GM11168 (cell line): ENCODE results near the gene GPR146.

ENCODE experiments used
- in situ Hi-C: fragments of 300-500 bp; cut with MboI; formaldehyde crosslinking; loops from one replicate; pipeline ENCODE4 v1.12.0; 2022; ENCODE audit warnings: low sequenced_read_pairs; ENCODE audit not compliant: unreplicated experiment

Gene GPR146

DNA sequence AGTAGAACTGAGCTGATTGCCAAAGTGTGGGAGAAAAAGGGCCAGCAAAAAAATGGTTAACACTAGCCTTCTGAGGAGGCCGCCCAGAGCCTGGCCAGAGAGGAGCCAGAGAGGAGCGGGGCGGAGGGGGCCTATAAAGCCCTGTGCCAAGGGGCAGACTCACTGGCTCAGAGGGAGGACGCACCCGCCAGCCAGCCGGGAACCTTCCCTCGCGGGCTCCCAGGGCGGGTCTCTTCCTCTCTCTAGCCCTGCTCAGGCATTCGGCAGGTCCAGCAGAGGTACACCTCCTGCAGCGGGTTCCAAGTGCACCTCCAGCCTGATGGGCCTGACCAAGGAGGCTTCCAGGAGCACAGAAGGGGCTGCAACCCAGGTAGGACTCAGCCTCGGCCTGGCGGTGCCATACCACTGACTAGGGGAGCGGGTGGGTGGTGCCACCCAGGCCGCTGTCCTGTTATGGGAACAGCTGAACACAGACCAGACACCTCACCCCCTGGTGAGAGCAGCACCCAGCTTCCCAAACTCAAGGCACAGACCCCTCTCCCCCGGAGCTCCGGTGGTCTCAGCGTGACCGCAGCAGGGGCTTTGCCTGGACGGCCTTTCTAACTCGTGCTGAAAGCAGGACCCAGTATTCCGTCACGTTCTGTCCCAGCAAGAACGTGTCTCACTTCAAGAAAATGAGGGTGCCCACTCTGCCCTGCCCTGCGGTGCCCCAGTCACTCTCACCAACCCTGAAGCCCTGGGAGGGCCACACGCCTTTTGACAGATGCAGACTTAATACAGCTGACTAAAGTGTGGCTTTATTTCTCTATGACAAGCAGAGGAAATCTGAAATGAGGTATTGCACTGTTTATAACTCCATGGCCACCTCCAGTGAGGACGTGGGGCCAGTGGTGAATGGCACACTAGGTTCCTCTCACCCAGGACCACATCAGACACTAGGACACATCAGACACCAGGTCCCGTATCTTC, 43.9 kb downstream of the GPR146 start, which contains the start of gene GPER1:
GPER1 (plus strand) TSS at position 162 of the 969 bp plus-strand sequence. CDS start 3,616 bp downstream, outside the sequence.
- in situ Hi-C loops = no loop called here

DNA sequence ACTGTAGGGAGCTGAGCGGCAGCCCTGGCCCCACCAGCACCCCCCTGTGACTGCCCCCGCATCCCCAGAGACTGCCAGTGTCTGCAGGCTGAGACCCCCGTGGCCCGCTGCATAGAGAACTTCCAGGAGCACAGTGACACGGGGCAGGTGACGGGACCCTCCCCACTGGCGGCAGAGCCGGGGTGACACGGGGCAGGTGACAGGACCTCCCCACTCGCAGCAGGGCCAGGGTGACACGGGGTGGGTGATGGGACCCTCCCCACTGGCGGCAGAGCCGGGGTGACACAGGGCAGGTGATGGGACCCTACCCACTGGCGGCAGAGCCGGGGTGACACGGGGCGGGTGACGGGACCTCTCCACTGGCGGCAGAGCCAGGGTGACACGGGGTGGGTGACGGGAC, 45.9 kb downstream of the GPR146 start:
- in situ Hi-C loops = no loop called here

DNA sequence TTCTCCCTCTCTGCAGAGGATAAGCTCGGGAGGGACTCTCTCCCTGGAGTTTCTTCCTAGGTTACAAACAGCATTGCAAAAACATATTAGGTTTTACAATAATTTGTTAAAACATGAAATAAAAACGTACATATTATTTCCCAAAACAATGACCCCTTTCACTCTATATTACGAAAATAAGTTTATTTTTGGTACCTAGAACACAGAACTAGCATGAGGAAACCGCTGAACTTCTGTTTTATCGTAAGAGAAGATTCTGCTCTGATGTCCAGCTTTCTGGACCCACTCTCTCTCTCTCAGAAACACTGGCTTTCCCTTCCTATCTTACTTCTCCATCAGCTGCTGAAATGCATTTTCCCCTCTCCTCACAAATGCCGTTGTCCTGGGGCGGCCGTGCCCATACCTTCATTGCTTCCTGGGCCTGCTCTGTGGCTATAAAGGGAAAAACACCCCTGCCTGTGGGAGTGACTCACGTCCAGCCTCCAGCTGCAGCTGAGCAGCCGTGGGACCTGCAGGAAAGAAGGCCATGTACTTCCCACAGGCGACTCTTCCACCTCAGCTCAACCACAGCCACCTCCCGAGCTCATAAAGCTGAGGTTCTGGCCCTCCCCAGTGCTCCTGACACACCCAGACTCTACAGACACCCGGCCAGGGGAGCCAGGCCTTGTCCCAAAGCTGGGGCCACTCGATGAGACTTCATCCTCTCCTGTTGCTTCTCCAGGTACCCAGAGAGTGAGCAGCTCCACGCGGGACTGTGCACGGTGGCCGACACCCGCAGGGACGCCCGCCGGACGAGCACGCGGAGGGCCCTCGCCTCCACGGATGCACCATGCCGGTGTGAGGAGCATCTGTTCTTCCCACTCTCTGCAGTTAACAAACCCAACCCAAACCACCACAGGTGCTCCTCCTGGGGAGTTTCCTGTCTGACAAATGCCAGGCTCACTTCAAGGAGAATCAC, 46.6 kb downstream of the GPR146 start:
- in situ Hi-C loops = no loop called here

DNA sequence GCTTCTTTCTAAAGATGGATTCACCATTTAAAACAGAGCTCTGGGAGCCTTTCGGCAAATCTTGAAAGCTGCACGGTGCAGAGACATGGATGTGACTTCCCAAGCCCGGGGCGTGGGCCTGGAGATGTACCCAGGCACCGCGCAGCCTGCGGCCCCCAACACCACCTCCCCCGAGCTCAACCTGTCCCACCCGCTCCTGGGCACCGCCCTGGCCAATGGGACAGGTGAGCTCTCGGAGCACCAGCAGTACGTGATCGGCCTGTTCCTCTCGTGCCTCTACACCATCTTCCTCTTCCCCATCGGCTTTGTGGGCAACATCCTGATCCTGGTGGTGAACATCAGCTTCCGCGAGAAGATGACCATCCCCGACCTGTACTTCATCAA, 47.3 kb downstream of the GPR146 start:
- in situ Hi-C loops = no loop called here

DNA sequence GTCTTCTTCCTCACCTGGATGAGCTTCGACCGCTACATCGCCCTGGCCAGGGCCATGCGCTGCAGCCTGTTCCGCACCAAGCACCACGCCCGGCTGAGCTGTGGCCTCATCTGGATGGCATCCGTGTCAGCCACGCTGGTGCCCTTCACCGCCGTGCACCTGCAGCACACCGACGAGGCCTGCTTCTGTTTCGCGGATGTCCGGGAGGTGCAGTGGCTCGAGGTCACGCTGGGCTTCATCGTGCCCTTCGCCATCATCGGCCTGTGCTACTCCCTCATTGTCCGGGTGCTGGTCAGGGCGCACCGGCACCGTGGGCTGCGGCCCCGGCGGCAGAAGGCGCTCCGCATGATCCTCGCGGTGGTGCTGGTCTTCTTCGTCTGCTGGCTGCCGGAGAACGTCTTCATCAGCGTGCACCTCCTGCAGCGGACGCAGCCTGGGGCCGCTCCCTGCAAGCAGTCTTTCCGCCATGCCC, 47.9 kb downstream of the GPR146 start:
- in situ Hi-C loops = no loop called here

DNA sequence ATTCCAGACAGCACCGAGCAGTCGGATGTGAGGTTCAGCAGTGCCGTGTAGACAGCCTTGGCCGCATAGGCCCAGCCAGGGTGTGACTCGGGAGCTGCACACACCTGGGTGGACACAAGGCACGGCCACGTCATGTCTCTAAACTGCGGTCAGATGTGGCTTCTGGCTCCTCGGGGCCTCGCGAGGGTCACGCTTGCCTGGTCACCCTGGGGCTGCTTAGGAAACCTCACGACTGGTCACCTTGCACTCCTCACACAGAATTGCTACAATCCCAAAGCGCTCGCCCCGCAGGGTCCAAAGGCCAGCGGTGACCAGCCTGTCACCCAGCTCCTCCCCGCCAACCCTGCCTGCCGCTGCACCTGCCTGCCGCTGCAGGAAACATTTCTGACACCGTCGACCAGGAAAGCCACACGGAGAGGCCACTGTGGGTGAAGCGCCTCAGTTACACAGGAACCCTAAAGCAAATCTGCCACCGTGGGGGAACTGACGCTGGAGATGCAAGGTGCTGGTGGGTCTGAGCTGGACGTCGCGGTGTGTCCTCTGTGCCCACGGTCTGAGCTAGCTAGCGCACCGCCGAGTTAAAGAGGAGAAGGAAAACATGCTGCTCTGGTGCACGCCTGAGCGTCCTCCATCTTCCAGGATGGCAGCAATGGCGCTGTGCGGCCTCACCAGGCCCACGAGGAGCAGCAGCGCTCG, 48.6 kb downstream of the GPR146 start:
- in situ Hi-C loops = no loop called here

DNA sequence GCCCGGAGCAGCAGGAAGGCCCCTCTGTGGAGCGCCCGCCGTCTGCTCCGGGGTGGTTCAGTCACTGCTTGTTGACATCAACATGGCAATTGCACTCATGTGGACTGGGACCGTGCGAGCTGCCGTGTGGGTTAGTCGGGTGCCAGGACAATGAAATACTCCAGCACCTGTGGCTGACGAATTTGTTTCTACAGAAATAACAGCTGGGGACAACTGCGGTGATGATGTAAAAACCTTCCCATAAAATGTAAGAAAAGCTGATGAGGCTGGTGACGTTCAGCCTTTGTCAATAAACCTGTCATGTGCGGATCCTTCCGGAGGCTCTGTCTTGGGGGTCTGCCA, 49.1 kb downstream of the GPR146 start:
- in situ Hi-C loops = no loop called here

DNA sequence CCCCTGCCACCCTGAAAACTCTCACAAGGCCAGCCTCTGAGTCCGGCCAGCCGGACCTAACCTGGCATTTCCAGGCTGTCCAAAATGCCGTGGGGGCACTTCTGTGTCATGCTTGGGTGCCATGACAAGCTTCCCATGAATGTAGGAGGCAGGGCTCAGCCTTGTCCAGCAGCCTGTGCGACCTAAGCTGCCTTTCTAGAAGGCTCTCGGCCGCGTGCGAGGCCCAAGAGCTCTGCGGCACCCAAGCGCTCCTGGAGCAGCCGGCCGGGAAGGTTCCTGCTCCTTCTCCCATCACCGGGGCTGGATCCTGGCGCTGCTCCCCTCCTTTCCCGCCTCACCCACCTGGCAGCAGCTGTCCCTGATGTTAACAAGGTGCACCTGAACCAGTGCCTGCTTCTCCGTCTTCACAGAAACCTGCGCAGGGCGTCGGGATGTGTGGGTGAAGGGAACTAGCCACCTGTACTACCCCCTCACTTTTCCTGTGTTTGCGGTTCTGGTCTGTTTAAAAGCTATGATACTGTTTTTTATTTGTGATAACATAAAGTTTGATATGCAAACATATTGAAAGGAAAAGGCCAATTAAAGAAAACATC, 49.7 kb downstream of the GPR146 start:
- in situ Hi-C loops = no loop called here

DNA sequence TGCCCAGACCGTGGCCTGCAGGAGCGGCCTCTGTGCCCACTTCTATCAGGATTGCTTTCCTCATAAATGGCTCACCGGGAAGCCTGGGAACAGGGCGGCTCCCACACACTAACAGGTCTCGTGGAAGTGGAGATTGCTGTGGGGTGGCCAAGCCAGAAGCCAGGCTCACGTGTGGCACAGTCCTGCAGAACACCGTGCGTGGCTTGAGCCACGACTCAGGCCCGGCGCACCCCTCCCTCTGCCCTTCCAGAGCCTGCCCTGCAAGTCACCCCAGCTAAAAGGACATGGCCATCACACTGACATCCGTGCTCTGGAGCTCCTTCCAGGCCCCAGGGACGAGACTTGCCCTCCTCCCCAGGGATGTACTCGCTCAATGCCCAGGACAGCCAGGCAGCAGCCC, 50.5 kb downstream of the GPR146 start:
- in situ Hi-C loops = no loop called here

DNA sequence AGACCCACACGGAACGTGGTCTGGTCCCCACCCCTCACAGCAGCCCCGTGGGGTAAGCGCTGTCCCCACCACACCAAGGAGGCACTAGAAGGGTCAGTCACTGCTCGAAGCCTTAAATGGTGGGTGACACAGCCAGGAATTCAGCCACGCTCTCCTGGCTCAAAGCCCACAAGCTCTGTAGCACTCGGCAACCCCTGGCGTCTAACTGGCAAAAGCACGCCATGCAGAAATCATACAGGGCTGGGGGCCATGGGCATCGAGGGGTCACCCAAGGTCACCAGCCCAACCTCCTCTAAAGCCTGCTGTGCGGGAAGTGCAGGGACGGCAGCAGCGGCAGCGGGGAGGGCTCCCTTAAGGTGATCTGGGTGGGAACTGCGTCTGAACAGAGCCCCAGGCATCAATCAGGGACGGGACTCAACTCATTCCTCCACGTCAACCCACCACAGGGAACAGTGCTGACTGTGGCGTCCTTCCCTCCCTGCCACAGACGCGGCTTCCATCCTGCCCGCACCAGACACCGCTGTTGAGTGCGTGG, 51.3 kb downstream of the GPR146 start:
- in situ Hi-C loops = no loop called here

DNA sequence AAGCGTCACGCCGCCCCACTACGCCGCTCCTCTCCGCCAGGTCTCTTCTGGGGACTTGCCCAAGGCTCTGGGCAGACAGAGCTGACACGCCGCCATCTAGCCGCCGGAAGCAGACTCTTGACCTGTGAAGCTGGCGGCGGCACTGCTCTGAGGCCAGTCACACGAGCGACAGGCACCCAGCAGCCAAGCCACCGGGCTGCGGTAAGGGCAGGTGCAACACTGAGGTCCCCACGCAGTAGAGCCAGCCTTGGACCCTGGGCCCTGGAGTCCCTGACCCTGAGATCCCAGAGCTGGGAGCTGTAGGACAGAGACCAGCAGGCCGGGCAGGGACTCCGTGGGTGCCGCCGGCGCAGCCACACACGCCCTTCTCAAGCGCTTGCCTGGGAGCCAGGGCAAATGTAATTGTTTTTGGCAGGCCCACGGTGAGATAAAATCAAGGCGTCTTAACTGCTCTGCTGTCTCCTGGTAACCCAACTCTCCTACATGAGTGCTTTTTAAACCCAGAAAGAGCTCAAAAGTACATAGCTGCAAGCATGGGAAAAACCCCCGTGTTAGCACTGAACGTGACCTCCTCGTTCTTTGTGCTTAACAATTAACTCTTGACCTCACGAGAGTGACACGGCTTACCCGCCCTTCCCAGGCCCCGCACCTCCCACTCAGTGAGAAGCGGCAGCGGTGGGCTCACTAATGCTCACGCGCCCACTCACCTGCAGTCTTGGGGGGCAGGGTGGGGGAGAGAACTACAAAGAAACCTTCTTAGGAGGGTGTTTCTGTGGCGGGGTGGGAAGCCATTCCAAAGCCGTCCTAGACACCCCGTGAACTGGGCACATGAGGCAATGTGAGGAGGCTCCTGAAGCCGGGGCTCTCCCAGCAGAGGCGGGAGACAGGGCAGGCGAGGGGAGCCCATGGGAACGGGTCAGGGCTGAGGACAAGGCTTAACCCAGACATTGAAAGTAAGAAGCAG, 52.1 kb downstream of the GPR146 start:
- in situ Hi-C loops = no loop called here

DNA sequence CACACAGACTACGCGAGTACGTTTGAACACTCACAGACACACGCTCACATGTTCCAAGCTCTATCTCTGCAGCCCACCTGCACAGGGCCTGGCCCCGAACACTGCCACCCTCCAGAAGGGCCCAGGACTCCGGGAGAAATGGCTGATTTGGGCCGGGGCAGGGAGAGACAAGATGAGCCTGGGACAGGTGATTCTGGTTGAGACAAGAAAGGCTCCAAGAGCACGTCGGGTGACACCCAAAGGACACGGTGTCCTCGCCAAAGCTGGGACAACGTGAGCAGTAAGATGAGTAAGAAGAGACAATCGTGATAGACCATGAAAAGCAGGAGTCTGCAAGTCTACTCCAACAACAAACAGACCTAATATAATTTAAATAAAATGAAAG, 52.8 kb downstream of the GPR146 start:
- in situ Hi-C loops = no loop called here

DNA sequence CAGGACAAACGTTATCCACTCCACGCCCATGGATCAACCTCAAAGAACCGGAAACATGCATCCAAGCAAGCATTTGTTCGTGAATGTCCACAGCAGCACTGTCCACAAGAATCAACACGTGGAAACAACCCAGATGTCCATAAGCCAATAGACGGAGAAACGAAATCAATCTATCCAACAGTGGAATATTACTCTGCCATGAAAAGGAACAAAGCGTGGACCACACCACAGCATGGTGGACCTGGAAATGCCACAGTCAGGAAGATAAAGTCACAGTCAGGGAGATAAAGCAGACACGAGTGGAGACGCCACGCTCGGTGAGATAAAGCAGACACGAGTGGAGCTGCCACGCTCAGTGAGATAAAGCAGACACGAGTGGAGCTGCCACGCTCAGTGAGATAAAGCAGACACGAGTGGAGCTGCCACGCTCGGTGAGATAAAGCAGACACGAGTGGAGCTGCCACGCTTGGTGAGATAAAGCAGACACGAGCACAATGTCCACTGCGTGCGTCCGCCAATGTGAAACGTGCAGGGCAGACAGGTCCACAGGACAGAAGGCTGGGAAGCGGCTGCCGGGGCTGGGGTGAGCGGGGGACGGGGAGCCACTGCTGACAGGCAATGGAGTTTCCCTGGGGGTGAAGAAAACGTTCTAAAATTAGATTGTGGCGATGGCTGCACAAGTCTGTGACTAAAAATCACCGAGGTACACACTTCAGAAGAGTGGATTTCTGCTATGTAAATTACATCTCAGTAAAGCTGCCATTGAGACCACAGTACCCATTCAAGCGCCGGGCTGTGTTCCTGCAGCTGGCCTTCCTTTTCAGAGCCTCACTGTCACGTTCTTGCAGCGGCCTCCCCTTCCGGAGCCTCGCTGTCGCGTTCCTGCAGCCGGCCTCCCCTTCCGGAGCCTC, 54.2 kb downstream of the GPR146 start:
- in situ Hi-C loops = no loop called here

DNA sequence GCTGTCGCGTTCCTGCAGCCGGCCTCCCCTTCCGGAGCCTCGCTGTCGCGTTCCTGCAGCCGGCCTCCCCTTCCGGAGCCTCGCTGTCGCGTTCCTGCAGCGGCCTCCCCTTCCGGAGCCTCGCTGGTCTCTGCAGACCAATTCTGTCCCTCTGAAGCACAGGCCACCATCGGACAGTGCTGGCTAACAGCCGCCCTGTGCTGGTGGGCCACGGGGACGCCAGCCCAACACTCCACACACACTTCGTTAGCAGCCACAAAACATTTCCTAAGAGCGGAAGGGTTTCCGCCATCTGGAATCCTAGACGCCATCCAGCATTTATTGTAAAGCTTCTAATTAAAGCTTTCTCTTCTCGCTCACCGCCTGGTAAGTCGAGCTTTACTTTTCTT, 54.8 kb downstream of the GPR146 start:
- in situ Hi-C loops = no loop called here

DNA sequence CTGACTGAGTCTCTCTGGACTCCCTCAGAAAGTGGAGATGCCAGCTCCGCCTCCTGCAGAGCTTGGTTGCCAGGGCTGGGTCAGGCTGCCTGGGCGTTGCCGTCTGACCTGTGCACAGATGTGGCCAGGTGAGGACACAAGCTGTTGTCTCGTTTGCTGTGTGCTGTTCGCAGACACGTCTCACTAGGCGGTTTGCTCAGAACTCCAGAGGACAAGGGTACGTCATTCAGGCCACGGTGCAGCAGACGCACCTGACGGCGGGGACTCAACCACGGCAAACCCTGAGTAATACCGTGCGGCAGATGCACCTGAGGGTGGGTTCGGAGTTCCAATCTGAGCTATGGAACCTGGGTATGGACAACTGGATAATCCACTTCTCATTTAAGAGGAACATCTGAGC, 55.3 kb downstream of the GPR146 start:
- in situ Hi-C loops = no loop called here

DNA sequence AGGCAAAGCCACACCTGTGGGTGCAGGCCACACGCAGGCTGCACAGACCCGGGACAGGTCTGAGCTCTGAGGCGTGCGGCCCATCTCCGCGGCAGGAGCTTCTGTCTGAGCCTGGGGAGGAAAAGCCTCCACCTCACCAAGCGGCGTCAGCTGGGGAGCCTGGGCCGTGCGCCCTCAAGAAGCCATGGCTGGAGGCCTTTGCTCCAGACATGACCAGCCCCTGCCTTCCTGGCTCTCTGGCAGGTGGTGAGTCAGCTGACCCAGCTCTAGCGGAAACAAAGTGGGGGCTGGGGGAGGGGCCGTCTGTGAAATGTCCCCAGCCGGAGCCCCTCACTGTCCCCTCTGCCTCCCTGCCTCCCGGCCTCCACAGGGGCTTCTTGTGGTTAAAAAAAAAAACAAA, 56.0 kb downstream of the GPR146 start:
- in situ Hi-C loops = no loop called here

DNA sequence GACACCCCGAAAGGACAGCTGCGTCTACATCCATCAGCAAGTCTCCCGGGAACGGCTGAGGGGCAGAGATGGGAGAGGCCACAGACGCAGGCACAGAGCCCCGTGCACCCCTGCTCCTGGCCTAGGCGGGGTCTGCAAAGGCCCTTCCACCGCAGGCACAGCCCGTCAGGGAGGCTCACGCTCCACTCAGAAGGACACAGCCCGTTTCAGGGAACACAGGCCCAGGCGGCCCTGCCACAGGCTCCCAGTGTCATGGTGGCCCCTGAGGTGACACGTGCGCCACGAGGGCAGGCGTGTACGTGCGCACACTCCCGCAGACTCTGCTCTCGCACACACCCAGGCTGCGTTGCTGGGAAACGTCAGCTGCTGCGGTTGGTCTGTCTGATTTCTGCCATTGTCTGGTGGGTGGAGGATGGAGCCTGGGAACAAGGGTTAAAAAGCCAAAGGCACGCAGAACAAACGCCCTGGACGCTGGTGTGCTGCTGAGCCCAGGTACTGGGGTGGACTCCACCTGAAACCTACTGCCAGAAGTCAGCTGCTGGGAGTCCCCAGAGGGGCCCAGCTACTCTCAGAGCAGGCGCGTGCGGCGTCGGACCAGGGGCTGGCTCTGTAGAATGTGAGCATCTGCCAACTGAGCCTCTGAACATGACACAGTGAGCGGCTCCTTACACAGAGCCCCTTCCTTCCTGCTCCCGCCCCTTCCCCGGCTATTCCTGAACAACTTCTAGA, 56.7 kb downstream of the GPR146 start:
- in situ Hi-C loops = no loop called here
